ENCODE data around the gene SYT1.

- TF ChIP-seq CTCF (tag by site-specific recombination; IDR thresholded peaks at IDR 0.05): no peak
- TF ChIP-seq RBAK (tag by site-specific recombination; IDR thresholded peaks at IDR 0.05): no peak
- no peak for TF ChIP-seq ZNF311 (tag by site-specific recombination; IDR thresholded peaks at IDR 0.05; ENCODE audit: borderline replicate concordance)
- no peak for TF ChIP-seq INSM2 (tag by site-specific recombination; IDR thresholded peaks at IDR 0.05)
- no peak for TF ChIP-seq GLI4 (tag by site-specific recombination; IDR thresholded peaks at IDR 0.05)
- TF ChIP-seq ZNF473 (tag by site-specific recombination; IDR thresholded peaks at IDR 0.05): no peak
- TF ChIP-seq ZNF248 (tag by site-specific recombination; IDR thresholded peaks at IDR 0.05): no peak
- TF ChIP-seq ZNF792 (tag by site-specific recombination; IDR thresholded peaks at IDR 0.05): no peak
- no peak for TF ChIP-seq TSHZ1 (tag by site-specific recombination; IDR thresholded peaks at IDR 0.05; ENCODE audit: borderline replicate concordance)
Observed at GRCh38 chr12:79452906-79453305, 588.3 kb downstream of the SYT1 start.

All from HEK293 (cell line).